Heart left ventricle (tissue), 13 donors: ENCODE results near the gene SH3BP5L.

Experiments
- POLR2A ChIP-seq, 2 donors: fragments of 450-650 bp; IDR thresholded peaks; one replicate each; pipeline ENCODE4 v1.6.1; 2017; ENCODE audit warnings: antibody characterized with exemption in 2 of 2, mild to moderate bottlenecking in 2 of 2, moderate library complexity in 2 of 2
- TF ChIP-seq, protein P1 (sequence below), 12 donors: fragments of 200-600 bp; sonication (generic) in 4 of 12; IDR thresholded peaks; one replicate each; pipeline versions ENCODE4 v1.5.0 to v1.8.0; 2018 to 2022; ENCODE audit warnings: antibody characterized with exemption in 12 of 12, mild to moderate bottlenecking in 5 of 12
- donor health status: ischemic (EF 13 %, LVEDD 7.1; RV severe dilation, severe dysfunction).
- donor health status: DM: no; HTN: yes; CAD: no.
- donor health status: DM: no; HTN: no; CAD: no.
- donor health status: ischemic (EF 25% LVEDD 6.9; RV normal size, moderate dysfunction).
- donor health status: ischemic (EF 25% LVEDD 5.7; RV mildly dilated, moderate dysfunction).
- donor health status: ischemic (EF 35%, LVEDD 5.7; RV mildly dilated, moderate dysfunction).
- donor health status: nonischemic (EF 11% LVEDD 7.7; RV severe dilation, severe dysfunction).
- donor health status: DM: yes; HTN: yes; CAD: no.
- donor health status: PGD.
- donor health status: ischemic (EF 29% LVEDD 5.4; RV normal size, mild dysfunction).
- donor health status: nonischemic (EF 23%, LVEDD 6.1; RV moderate dilation, normal function).

GRCh38 chr1:248825573-248825908, 174 bp downstream of the SH3BP5L start:
- TF ChIP-seq, protein P1, sequence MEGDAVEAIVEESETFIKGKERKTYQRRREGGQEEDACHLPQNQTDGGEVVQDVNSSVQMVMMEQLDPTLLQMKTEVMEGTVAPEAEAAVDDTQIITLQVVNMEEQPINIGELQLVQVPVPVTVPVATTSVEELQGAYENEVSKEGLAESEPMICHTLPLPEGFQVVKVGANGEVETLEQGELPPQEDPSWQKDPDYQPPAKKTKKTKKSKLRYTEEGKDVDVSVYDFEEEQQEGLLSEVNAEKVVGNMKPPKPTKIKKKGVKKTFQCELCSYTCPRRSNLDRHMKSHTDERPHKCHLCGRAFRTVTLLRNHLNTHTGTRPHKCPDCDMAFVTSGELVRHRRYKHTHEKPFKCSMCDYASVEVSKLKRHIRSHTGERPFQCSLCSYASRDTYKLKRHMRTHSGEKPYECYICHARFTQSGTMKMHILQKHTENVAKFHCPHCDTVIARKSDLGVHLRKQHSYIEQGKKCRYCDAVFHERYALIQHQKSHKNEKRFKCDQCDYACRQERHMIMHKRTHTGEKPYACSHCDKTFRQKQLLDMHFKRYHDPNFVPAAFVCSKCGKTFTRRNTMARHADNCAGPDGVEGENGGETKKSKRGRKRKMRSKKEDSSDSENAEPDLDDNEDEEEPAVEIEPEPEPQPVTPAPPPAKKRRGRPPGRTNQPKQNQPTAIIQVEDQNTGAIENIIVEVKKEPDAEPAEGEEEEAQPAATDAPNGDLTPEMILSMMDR (IDR thresholded peaks at IDR 0.05): no peak
- TF ChIP-seq POLR2A (IDR thresholded peaks at IDR 0.05): peak in 1 of 2 donors; percentile 28
